Immature natural killer cell (primary cell): ENCODE measurements around the gene CUEDC1. TPM values are rescaled to one million over a fixed set of nuclear protein-coding genes. Genes with fewer than 3 reads are reported as not detected.

ENCODE experiments used
- DNase-seq, 3 donors: peaks; one replicate each; pipeline ENCODE4 v3.0.0; 2022; ENCODE audit warnings: mixed read lengths in 1 of 3
- H3K27ac Mint-ChIP-seq, 6 donors: one replicate each; pipeline ENCODE4 v1.8.0; 2020; ENCODE audit warnings: mixed read lengths in 6 of 6, mild to moderate bottlenecking in 5 of 6, inconsistent platforms in 4 of 6, moderate library complexity in 3 of 6
- H3K27me3 Mint-ChIP-seq, 3 donors: one replicate each; pipeline ENCODE4 v1.8.0; 2020 to 2021; ENCODE audit warnings: low read depth in 3 of 3, mild to moderate bottlenecking in 3 of 3, mixed read lengths in 3 of 3, moderate library complexity in 3 of 3, inconsistent platforms in 1 of 3
- H3K36me3 Mint-ChIP-seq, 3 donors: one replicate each; pipeline ENCODE4 v1.8.0; 2020; ENCODE audit warnings: mixed read lengths in 3 of 3, inconsistent platforms in 2 of 3, mild to moderate bottlenecking in 2 of 3
- H3K4me1 Mint-ChIP-seq, 2 donors: one replicate each; pipeline ENCODE4 v1.8.0; 2020; ENCODE audit warnings: inconsistent platforms in 2 of 2, mild to moderate bottlenecking in 2 of 2, mixed read lengths in 2 of 2, moderate library complexity in 1 of 2
- H3K4me3 Mint-ChIP-seq, 5 donors: one replicate each; pipeline ENCODE4 v1.8.0; 2020; ENCODE audit warnings: mild to moderate bottlenecking in 5 of 5, mixed read lengths in 5 of 5, inconsistent platforms in 3 of 5, moderate library complexity in 3 of 5
- H3K9me3 Mint-ChIP-seq, 6 donors: one replicate each; pipeline ENCODE4 v1.8.0; 2020; ENCODE audit warnings: mild to moderate bottlenecking in 6 of 6, mixed read lengths in 6 of 6, inconsistent platforms in 4 of 6, moderate library complexity in 3 of 6
- polyA plus RNA-seq, 3 donors: library from polyadenylated mRNA; unstranded; fragments of 300-500 nt; fragmentation: Illumina TruSeq; gene quantifications; one replicate each; pipeline ENCODE4 v1.2.3, GENCODE V29; 2021

CUEDC1 gene
- polyA plus RNA-seq, 3 donors from 2014 or later, result 0.43 to 2.5 (median 0.52) TPM

DNA sequence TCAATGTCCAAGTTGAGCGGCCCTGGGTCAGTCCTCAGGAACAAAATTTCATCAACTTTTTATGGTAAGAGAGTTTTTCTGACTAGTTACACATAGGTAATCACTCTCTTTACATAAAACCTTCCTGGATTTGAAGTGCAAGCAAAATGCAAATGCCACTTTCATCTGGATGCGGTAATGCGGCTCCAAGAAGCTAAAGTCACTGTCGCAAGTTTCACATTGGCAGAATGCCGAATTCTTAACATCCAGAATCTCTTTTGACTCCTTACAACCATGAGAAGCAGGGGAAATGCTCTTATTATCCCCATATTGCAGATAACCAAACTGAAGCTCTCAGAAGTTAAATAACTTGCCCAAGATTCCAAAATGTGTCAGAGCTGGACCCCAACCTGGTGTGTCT lies 135.3 kb downstream of the CUEDC1 start:
- Mint-ChIP-seq H3K4me3 (no peak overlapping the region), H3K4me1 (no peaks in the 10 kb centered on the region), H3K27ac (no peak overlapping the region), H3K36me3 (no peaks in the 10 kb centered on the region), H3K9me3 (peaks cover 0 to 2% (median 0%) of the 10 kb centered on the region in 6 donors), H3K27me3 (peaks cover 0 to 6% (median 2%) of the 10 kb centered on the region in 3 donors)
- DNase-seq, result no peak

DNA sequence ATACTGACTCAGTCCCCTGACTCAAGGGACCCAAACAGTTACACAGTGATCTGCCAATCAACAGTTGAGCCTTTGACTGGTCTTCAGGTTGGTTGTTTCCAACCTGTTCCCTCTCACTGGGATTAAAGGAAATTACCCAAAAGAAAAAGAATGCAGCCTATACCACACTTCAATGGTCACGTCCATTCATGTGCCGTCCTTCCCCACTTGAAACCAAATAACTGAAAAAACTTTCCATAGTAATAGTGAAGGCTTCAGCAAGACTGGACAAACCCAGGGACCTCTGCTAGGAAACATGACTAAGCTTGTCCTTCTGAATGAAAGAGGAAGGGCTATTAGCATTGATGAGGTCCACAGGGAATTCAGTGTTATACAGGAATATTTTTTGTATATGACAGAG lies 135.9 kb downstream of the CUEDC1 start:
- H3K36me3 Mint-ChIP-seq, result no peaks in the 10 kb centered on the region
- H3K27me3 Mint-ChIP-seq, result peaks cover 0 to 6% (median 2%) of the 10 kb centered on the region in 3 donors
- H3K9me3 Mint-ChIP-seq, result peaks cover 0 to 2% (median 0%) of the 10 kb centered on the region in 6 donors
- H3K4me1 Mint-ChIP-seq, result no peaks in the 10 kb centered on the region
- no peak for DNase-seq
- H3K4me3 Mint-ChIP-seq, result no peak overlapping the region
- no peak overlapping the region for H3K27ac Mint-ChIP-seq

DNA sequence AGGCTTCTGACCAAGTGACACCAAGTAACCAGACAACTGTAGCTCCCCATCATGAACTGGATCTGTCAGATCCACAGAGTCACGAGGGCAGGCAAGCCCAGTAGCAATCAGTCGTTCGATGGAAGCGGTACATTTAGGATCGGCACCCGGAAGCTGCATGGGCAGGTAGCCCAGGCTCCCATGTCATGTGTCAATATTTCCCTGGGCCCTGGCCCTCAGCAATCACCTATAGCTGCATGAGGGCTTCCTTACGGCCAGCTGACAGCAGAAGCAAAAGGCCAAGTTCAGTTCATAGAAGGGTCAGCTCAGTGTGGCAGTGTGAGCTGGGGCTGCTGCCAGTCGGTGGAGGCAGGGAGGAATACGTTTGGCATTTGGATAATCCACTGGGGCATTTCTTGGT lies 137.1 kb downstream of the CUEDC1 start:
- peaks cover 0 to 2% (median 0%) of the 10 kb centered on the region in 6 donors for H3K9me3 Mint-ChIP-seq
- H3K27ac Mint-ChIP-seq, result no peak overlapping the region

DNA sequence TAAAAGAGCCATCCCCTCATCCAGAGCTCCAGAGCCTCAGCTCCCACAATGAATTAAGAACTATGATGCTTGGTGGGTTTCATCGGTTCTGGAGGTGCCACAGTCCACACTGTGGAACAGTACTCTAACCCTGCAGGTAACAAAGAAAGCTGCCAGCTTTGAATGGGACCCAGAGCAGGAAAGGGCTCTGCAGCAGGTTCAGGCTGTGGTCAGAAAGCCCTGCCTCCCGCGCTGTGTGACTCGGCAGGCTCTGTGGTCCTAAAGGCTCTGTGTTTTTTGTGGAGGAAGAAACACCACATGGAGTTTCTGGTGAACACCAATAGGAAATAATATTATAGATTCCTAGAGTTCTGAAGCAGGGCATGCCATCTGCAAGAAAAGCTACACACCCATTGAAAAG lies 137.9 kb downstream of the CUEDC1 start:
- peaks cover 0 to 2% (median 0%) of the 10 kb centered on the region in 6 donors for H3K9me3 Mint-ChIP-seq
- peaks cover 0 to 7% (median 4%) of the 10 kb centered on the region in 3 donors for H3K27me3 Mint-ChIP-seq
- no peak for DNase-seq
- no peaks in the 10 kb centered on the region for H3K36me3 Mint-ChIP-seq
- H3K4me1 Mint-ChIP-seq, result no peaks in the 10 kb centered on the region
- H3K27ac Mint-ChIP-seq, result no peak overlapping the region
- H3K4me3 Mint-ChIP-seq, result no peak overlapping the region

More for the DNA sequence above, 137.1 kb downstream of the CUEDC1 start:
- H3K4me3 Mint-ChIP-seq, result no peak overlapping the region
- no peaks in the 10 kb centered on the region for H3K36me3 Mint-ChIP-seq
- no peaks in the 10 kb centered on the region for H3K4me1 Mint-ChIP-seq
- no peak for DNase-seq
- H3K27me3 Mint-ChIP-seq, result peaks cover 0 to 6% (median 4%) of the 10 kb centered on the region in 3 donors

DNA sequence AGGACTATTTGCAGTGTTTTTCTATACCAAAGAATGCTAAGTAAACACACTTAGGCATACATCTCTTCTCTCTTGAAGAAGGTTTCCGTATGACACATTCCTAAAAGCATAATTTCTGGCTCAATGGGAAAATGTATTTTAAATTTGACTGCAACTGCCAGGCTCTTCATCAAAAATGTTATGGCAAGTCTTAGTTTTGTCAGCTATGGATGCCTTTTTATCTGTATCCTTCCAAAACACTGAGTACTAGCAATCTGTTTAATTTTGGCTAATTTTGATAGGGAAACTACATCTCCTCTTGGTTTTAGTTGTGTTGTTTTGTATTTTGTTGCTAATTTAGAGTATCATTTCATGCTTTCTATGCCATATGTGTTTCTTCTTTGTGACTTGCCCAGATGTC lies 140.8 kb downstream of the CUEDC1 start:
- H3K27ac Mint-ChIP-seq, result no peak overlapping the region
- H3K9me3 Mint-ChIP-seq, result peaks cover 0 to 2% (median 0%) of the 10 kb centered on the region in 6 donors
- peaks cover 8 to 11% (median 9%) of the 10 kb centered on the region in 3 donors for H3K27me3 Mint-ChIP-seq
- no peaks in the 10 kb centered on the region for H3K4me1 Mint-ChIP-seq
- DNase-seq, result no peak
- H3K4me3 Mint-ChIP-seq, result no peak overlapping the region
- peaks cover 0 to 6% (median 0%) of the 10 kb centered on the region in 3 donors for H3K36me3 Mint-ChIP-seq

DNA sequence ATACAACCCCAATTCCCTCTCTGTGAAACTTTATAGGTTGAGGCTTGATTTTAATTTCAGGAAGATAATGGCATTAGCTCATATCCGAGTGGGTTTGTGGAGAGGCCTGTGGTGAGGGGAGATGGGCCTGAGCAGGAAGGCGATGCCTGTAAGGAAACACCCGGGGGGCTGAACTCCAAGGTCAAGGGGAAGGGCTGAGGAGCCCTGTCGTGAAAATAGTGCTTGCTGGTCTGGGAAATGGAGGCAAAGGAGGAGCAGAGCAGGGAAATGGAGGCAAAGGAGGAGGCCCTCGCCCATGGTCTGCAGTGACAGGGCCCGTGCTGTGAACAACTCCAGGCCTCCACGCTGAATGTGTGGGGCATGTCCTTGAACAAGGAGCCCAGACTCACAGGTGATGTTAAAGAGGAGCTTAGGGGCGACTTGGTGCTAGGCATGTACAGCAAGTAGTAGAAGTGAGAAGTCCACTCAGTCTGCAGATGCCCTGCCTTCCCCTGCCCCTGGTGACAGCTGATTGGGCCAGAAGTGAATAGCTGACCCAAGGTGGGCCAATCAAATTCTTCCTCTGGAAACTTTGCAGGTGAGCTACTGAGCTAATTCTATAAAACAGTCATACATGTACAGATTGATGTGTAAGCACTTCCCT lies 143.5 kb downstream of the CUEDC1 start:
- no peak overlapping the region for H3K4me3 Mint-ChIP-seq
- H3K27me3 Mint-ChIP-seq, result peaks cover 4 to 11% (median 8%) of the 10 kb centered on the region in 3 donors
- H3K4me1 Mint-ChIP-seq, result no peaks in the 10 kb centered on the region
- H3K27ac Mint-ChIP-seq, result no peak overlapping the region
- peaks cover 0 to 6% (median 0%) of the 10 kb centered on the region in 3 donors for H3K36me3 Mint-ChIP-seq
- no peak for DNase-seq
- peaks cover 0 to 2% (median 0%) of the 10 kb centered on the region in 6 donors for H3K9me3 Mint-ChIP-seq

Other genes starting within 250 kb of the CUEDC1 start
- not detected for gene CCDC182, start 210.1 kb downstream of the CUEDC1 start, polyA plus RNA-seq
- gene MRPS23, start 105.4 kb downstream of the CUEDC1 start, polyA plus RNA-seq, result 10 to 100 TPM; 38.1 to 42.3 (median 40.5) TPM
- 10 to 100 TPM; 35.8 to 54.1 (median 40.1) TPM for gene VEZF1, start 32.8 kb upstream of the CUEDC1 start, polyA plus RNA-seq
- gene SRSF1, start 51.8 kb upstream of the CUEDC1 start, polyA plus RNA-seq, result 10 to 100 TPM; 42.5 to 69.6 (median 55.8) TPM
- gene DYNLL2, start 128.0 kb upstream of the CUEDC1 start, polyA plus RNA-seq, result 1 to 10 TPM in 1 of 3 donors, under 1 TPM in 2; 0.53 to 1.1 (median 0.90) TPM
- 1 to 10 TPM; 1.4 to 2.3 (median 1.4) TPM for gene OR4D1, start 193.0 kb upstream of the CUEDC1 start, polyA plus RNA-seq
- gene OR4D2, start 211.6 kb upstream of the CUEDC1 start, polyA plus RNA-seq, result under 1 TPM in 1 of 3 donors, not detected in 2; 0.11 TPM
- not detected for gene EPX, start 237.3 kb upstream of the CUEDC1 start, polyA plus RNA-seq